GDM1 (cell line): ENCODE measurements around the gene LPCAT3.

ENCODE experiments used
- DNase-seq: peaks from one replicate; lab custom pipeline; 2025; lab: John Stamatoyannopoulos, UW

The LPCAT3 gene

DNA sequence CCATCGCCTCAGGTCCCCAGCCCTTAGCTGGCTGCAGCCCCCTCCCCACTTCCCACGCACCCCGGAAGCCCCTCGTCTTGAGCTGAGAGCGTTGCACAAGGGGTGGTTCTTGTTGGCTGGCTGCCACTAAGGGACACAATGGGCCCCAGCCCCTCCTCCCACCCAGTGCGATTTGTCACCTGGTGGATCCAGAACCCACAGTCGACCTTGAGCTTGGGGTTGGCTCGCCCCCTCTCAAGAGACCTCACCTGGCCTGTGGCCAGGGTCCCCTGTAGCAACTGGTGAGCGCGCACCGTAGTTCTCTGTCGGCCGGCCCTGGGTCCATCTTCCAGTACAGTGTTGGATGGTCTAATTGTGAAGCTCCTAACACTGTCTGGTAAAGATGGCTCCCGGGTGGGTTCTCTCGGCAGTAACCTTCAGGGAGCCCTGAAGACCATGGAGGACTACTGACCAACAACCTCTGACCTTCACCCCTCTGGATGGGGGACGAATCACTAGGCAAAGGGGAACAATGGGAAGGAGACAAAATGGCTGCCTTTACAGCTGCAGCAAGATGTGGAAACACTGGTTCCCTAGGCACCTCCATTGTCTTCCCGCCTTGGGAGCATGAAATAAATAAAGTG is 54.4 kb downstream of the LPCAT3 start:
- no peak for DNase-seq

DNA sequence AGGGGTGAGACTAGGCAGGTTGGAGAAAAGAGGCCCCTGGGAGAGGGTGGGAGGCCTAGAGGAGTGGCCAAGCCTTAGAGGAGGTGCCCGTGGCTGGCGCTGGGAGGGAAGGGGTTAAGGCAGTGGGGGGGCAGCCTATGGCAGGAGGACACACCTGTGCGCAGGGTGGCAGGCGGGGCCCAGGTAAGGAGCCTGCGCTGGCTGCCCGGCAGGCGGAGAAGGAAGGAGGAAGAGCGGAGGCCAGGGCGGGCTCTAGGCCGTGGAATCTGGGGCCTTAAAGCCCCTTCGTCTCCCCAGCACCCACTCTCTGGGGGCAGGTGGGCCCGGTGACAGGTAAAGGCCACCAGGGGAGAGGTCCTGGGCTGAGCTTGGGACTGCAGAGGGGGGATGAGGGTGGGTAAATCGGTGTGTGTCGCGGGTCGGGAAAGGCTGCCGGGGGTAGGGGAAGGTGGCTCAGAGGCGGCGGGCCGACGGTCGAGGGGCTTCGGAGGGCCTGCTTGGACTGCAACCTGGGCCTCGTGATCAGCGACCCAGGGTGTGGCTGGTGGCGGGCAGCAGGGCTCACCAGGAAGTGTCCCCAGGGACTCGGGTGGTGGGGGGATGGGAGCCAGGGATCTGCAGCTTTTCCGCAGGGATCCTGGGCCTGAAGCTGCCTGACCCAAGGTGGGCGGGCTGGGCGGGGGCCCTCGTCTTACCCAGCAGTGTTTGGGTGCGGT is 55.1 kb downstream of the LPCAT3 start:
- DNase-seq: no peak

DNA sequence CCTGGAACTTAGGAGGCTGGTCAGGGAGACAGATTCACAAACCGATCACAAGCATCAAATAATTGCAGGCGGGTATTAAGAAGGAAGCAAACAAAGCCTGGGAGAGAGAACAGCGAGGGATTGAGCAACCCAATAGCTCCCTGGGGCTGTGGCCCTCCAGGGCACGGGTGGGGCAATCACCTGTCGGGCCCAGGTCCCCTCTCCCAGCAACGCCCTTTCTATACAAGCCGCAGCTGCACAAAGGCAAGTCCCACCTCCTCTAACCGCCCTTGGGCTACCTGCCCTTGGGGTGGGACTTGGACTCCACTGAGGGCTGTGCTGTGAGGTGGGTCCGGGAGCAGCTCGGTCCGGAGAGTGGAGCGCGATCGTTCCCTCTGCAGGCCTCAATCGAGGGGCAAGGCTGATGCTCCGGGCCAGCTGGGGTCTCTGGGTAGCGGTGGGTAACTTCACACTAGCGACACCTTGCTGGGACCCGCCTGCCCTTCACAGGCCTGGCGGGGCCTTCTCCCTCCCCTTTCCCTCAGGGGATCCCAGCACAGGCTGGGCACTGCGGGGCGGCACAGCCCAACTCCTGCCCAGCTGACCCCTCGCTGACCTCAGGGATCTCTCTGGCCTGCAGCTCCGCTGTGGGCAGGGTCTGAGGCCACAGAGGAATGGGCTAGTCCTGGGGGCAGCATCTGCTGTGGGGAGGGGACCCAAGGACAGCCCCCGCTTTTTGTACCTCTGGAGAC is 55.8 kb downstream of the LPCAT3 start:
- no peak for DNase-seq

DNA sequence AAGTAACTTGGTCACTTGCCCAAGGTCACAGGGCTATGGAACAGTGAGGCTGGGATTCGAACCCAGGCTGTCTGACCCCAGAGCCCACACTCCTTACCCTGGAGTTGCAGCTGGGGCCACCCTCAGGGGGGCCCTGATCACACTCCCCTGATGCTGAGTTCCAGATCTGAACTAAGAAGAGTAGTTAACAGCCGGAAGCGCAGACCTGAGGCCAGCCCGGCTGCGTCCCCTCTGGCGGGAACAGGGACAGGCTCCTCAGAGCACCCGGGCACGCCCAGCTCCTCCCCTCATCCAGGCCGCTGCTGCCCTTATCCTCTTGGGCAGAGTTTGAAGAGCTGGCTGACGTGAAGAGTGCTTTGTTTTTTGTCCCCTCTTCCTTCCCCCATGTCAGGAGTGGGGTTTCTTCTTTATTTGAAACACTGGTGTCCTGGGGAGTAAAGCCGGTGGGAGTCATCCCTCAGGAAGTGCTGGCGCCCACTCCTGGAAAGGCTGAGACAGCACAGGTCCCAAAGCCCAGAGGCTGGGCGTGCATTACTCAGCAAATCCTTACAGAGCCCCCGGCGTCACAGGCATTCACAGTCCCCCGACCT is 56.5 kb downstream of the LPCAT3 start:
- no peak for DNase-seq

DNA sequence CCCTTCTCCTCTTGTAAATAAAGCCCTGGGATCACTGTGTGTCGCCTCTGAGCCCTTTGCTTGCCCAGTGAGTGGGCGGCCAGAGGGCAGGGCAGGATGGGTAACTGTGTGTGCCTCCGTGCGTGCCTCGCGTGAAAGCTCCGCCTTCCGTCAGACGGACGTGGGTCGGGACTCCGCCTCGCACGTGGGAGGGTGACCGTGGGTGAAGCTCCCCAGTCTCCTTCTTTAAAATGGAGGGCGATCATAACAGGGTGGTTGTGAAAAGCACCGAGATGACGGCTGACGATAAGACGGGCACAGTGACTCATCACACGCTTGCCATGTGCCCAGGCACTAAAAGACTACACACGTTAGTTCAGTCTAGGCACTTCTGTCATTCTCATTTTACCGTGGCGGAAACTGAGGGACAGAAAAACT is 57.0 kb downstream of the LPCAT3 start:
- DNase-seq: no peak

DNA sequence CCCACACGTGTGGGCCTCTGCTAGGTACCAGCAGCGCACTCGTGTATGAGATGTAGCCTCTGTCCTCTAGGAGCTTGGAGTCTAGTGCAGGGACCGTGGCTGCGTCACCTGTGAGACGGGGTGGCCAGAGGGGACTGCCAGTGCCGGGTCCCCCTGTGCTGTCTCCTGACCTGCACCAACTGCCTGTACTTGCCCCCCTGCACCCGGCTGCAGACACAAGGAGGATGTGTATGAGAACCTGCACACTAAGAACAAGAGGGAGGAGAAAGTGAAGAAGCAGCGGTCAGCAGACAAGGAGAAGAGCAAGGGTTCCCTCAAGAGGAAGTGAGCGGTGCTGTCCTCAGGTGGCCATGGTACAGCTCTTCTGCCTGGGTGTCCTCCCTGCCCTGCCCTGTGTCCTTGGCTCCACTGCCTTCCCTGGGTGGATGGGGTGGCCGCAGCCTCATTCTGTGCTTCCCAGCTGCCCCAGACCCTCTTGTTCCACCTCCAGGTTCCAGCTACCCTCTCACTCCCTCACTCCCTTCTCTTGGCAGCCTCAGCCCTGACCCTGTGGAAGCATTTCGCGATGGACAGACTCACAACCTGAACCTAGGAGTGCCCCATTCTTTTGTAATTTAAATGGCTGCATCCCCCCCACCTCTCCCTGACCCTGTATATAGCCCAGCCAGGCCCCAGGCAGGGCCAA is 57.5 kb downstream of the LPCAT3 start:
- no peak for DNase-seq

DNA sequence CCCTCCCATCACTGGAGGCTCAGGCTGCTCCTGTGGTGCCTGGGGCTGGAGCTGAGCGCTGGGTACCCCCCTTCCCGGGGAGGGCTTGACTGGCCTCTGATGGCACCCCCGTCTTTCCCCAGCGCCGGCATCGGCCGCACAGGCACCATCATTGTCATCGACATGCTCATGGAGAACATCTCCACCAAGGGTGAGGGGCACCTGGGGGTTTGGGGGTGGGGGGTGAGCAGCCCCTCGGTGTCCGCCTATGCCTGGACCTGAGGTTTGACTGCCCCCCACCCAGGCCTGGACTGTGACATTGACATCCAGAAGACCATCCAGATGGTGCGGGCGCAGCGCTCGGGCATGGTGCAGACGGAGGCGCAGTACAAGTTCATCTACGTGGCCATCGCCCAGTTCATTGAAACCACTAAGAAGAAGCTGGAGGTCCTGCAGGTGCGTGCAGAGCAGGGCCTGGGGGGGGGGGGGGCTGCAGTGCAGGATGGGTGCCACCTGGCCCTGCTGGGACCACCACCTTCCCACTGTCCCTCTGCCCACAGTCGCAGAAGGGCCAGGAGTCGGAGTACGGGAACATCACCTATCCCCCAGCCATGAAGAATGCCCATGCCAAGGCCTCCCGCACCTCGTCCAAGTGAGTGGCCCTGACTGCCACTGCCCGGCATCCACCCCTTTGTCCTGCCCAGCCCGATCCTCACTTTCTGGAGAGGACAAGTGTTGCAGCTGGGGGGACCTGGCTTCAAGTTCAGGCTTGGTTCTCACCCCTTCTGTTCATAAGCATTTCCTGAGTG is 58.3 kb downstream of the LPCAT3 start:
- no peak for DNase-seq

DNA sequence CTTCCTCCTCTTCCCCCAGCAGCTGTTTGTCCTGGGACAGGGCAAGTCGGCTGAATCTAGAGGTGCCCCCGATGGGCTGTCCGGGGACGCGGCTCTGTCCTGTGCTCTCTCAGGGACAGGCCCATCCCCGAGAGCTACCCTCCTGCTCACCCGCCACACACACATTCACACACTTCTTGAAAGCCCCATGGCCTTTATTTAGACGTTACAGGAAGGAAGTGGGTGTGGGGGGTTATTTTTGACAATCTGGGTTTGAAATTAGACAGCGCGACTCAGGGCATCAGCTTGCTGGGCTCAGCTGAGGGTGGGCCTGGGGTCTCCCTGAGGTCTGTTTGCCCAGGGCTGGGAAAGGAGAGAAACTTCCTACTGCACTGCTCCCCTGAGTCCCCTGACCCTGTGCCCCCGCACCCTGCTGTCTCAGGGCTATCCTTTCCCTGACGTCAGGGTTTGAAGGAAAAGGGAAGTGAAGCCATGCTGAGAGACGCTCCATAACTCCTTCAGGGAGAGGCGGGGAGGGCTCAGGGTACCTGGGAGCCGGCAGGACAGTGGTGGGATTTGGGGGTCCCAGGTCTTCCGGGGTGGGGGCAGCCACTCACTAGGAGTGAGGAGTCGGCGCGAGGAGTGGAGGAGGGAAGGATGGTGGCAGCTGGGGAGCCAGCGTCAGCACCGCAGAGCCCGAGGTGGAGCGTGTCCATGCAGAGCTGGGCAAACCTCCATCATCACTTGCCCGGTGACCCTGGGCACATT is 59.0 kb downstream of the LPCAT3 start:
- peak; percentile 45 for DNase-seq

DNA sequence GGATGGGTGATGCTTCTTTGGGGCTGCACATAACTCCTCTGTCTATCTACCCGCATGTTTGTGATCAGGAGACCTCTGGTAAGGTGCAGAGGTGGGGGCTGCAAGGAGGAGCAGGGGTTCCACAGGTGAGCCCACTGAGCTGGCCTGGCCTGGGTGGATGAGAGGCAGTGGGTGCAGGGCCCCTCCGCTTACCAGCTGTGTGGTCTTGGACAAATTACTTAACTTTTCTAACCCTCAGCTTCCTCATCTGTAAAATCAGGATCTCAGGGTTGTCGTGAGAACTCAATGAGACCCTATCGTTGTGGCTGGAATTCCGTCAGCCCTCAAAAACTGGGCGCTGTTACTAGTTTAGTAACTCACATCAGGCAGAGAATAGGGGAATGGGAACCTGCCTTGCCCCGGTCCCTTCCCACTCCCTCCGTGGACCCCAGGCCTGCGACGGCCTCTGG is 59.6 kb downstream of the LPCAT3 start:
- DNase-seq: no peak

DNA sequence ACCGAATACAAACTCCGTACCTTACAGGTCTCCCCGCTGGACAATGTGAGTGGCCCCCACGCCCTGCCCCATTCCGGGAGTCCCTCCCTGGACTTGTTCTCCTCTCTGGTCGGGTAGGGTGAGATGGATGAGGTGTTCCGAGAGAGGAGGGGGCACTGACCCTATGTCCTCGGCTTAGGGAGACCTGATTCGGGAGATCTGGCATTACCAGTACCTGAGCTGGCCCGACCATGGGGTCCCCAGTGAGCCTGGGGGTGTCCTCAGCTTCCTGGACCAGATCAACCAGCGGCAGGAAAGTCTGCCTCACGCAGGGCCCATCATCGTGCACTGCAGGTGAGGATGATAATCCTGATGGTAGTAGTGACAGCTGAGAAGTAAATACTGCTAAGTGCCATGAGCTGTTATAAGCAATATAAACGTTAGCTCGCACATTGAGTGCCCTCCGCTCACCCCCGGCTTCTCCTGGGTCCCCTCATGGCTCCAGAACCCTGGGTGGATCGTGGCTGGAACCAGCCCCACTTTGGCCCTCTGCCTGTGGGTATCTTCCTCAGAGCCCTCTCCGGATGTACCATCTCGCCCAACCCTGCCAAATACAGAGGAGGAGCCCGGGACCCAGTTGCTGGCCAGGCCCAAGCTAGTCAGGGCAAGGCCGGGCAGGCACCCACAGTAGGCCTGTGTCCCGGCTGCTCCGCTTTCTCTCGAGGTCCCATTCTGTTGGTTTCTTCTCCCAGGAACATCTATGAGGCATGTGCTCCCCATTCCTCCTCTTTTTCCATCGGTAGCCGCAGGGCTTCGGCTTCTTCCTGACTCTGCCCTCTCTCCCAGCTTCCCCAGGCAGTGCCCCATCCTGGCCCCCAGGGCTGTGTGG is 60.3 kb downstream of the LPCAT3 start:
- DNase-seq: no peak

DNA sequence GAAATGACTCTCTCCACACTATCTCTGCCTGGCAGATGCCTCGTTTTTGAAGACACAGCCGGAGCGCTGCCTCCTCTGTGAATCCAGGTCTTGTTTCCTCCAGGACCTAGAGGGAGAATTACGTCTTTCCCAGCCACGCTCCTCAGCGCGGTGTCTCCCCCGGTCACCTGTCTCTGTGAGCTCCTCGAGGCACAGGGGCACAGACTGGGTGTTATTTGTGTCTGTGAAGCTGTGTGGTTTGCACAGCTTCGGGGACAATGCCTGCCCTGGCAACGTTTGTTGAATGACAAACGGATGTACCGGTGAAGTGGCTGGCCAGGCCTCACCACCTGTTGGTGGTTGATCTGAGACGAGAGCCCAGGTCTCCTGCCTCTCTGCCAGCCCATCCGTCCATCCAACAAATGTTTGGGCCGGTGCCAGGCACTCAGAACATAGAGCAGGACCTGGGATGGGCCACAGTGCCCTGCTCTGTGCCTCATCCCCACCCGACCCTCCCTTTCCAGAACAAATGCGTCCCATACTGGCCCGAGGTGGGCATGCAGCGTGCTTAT is 61.0 kb downstream of the LPCAT3 start:
- no peak for DNase-seq

DNA sequence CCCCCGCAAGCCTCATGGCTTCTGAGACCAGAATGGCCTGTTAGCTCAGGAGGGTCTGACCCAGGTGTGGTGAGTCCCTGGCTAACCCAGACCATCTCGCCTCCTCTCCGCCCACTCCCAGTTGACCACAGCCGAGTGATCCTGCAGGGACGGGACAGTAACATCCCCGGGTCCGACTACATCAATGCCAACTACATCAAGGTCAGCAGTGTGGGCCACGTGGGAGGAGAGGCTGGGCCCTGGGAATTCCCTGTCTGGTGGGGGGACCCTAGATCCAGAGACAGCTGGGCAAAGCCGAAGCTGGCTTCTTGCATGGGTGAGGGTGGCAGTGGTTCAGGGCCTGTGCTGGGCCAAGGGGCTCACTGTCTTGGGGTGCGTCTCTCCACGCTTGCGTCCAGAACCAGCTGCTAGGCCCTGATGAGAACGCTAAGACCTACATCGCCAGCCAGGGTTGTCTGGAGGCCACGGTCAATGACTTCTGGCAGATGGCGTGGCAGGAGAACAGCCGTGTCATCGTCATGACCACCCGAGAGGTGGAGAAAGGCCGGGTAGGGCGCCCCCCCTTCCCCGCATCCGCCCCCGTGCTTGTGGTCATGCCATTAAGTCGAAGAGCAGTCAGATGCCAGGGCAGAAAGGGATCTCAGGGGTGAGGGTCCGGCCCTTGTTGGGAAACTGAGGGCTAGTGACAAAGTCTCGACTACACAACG is 62.1 kb downstream of the LPCAT3 start:
- DNase-seq: no peak

DNA sequence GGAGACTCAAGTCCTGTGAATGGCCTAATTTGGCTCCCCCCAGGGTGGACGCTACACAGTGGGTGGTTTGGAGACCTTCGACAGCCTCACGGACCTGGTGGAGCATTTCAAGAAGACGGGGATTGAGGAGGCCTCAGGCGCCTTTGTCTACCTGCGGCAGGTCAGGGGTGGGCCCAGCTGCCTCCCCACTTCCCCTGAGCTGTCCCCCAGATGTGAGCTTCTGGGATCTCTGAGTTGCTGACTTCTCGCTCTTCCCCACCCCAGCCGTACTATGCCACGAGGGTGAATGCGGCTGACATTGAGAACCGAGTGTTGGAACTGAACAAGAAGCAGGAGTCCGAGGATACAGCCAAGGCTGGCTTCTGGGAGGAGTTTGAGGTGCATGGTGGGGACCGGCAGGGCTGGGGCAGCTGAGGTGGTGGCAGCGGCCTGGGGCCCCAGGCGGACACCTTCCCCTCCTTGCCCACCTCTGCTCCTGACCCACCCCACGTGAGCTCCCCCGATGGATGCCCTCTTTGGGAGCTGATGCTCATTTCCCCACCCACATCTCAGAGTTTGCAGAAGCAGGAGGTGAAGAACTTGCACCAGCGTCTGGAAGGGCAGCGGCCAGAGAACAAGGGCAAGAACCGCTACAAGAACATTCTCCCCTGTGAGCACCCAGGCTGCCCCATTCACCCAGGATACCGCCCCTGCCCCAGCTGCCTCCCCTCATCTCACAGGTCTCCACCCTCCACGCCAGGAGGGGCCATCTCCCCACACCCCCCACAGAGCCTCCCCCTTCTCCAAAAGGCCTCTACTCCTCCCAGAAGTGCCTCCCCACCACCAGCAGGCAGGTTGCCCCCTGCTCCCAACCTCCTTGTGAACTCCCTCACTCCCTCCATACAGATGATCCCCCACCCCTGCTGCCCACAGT is 62.9 kb downstream of the LPCAT3 start:
- no peak for DNase-seq

DNA sequence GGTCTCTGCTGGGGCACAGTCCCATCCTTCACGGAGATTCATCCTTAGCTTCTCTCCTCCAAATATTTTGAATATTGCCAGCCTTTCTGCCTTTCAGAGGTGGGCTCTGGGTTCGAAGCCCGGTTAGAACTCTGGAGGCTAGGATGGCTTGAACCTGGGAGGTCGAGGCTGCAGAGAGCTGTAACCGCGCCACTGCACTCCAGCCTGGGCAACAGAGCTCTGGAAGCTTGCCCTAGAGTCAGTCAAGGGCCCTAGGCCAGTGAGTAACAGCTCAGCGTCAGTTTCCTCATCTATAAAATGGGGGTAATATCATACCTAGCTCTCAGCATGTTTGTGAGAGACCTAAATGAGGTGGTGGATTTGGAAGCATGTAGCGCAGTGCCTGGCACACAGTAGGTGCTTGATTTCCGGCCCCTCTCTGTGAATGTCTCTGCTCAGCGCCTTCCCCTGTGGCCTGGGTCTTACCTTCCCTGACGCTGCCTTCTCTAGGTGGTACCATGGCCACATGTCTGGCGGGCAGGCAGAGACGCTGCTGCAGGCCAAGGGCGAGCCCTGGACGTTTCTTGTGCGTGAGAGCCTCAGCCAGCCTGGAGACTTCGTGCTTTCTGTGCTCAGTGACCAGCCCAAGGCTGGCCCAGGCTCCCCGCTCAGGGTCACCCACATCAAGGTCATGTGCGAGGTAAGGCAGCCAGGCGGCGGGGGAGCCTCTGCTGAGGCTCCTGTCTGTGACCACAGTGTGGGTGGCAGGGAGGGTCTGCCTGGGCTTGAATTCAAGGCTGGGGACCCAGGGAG is 63.8 kb downstream of the LPCAT3 start:
- no peak for DNase-seq

DNA sequence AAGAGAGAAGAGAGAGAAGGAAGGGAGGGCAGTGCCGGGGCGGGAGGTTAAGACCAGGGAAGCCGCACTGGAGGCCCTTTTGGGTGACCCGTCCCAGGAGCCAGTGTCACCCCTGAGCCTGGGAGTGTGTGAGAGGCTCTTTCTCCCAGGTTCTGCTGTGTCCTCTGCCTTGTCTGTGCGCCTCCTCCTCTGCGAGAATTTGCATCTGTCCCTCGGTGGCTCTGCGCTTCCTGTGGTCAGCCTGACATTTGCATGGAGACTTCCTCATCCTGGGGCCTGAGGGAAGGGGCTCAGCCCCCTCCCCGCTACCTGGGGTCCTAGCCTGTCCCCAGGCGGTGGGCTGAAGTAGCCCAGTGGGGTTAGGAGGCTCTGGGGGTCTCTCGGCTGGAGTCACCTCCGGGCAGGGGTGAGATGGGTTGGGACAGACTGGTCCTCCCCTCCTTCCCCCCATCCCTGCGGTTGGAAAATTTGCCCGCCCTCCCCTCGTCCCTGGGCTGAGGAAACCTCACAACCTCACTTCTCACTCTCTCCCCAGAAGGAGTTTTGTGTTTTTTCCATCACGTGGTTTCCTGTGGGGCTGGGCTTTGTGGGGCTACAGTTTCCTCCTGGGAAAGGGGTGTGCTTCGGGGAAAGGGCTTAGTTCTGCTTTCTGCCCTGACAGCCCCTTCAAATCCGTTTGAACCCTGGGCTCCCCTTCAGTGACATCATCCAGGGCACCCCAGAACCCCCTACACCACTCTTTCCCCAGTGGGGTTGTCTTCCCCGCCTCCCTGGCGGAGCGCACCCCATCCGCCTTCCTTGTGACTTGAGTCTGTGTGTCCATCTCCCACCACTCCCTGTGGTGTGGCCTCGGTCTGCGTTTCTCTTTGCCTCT is 64.6 kb downstream of the LPCAT3 start:
- DNase-seq: peak; percentile 87
